Naive thymus-derived CD4-positive, alpha-beta T cell (primary cell): ENCODE results near the gene ZNF408. TPM values are rescaled to one million over a fixed set of nuclear protein-coding genes. Genes with fewer than 3 reads are reported as not detected.
A peak's percentile ranks its signal among the peaks of the same experiment; 100 is the strongest.

Experiments used
- ATAC-seq: fragments of 150-1000 bp; cut with Tn5 transposase; 2 replicates; pipeline ENCODE4 v1.10.0; 2021; ENCODE audit warnings: mild to moderate bottlenecking, moderate library complexity
- CTCF ChIA-PET: fragments of 350-600 bp; sonication (Branson Sonifier 250); formaldehyde crosslinking; loops from one replicate; lab custom pipeline; 2021; ENCODE audit warnings: antibody characterized with exemption; lab: Charles Lee
- POLR2A ChIA-PET: fragments of 350-600 bp; sonication (Branson Sonifier 250); formaldehyde crosslinking; loops from one replicate; lab custom pipeline; 2021; ENCODE audit warnings: antibody characterized with exemption, inconsistent platforms; lab: Charles Lee
- DNase-seq, 9 donors: peaks; one replicate each; pipeline versions ENCODE4 v3.0.0 to v3.0.0-alpha.2; 2020 to 2022; ENCODE audit warnings: mixed read lengths in 1 of 9
- H3K27ac ChIP-seq: one replicate; pipeline ENCODE4 v1.7.0; 2013; ENCODE audit warnings: mild to moderate bottlenecking, low read depth, low read length, moderate library complexity
- H3K27me3 ChIP-seq, 2 donors: one replicate each; pipeline ENCODE4 v1.7.0; 2013; ENCODE audit warnings: low read length in 2 of 2, mild to moderate bottlenecking in 2 of 2, moderate library complexity in 2 of 2; ENCODE audit not compliant: control insufficient read depth in 2 of 2, insufficient read depth in 2 of 2
- H3K36me3 ChIP-seq, 3 experiments: 1 replicate in 2 of 3; 2 replicates in 1 of 3; pipeline ENCODE4 v1.7.0; 2013; ENCODE audit warnings: low read length in 3 of 3, mild to moderate bottlenecking in 3 of 3, moderate library complexity in 1 of 3; ENCODE audit not compliant: insufficient read depth in 3 of 3, control insufficient read depth in 2 of 3
- H3K4me1 ChIP-seq, 2 donors: one replicate each; pipeline ENCODE4 v1.7.0; 2013; ENCODE audit warnings: low read length in 2 of 2, mild to moderate bottlenecking in 2 of 2, moderate library complexity in 1 of 2; ENCODE audit not compliant: control insufficient read depth in 2 of 2, insufficient read depth in 2 of 2
- H3K4me3 ChIP-seq: 2 replicates; pipeline ENCODE4 v1.7.0; 2013; ENCODE audit warnings: mild to moderate bottlenecking, low read length
- H3K9me3 ChIP-seq, 3 experiments: 1 replicate in 2 of 3; 2 replicates in 1 of 3; pipeline ENCODE4 v1.7.0; 2013; ENCODE audit warnings: low read length in 3 of 3; ENCODE audit not compliant: control insufficient read depth in 2 of 3
- H3K27ac Mint-ChIP-seq, 9 donors: one replicate each; pipeline ENCODE4 v1.8.0; 2020 to 2022; ENCODE audit warnings: mixed read lengths in 9 of 9, mild to moderate bottlenecking in 8 of 9, moderate library complexity in 5 of 9, inconsistent platforms in 2 of 9
- H3K27me3 Mint-ChIP-seq, 5 donors: one replicate each; pipeline ENCODE4 v1.8.0; 2021 to 2022; ENCODE audit warnings: mixed read lengths in 5 of 5, mild to moderate bottlenecking in 1 of 5
- H3K36me3 Mint-ChIP-seq, 5 donors: one replicate each; pipeline ENCODE4 v1.8.0; 2020 to 2022; ENCODE audit warnings: mixed read lengths in 5 of 5, mild to moderate bottlenecking in 3 of 5, inconsistent platforms in 1 of 5
- H3K4me1 Mint-ChIP-seq, 7 donors: one replicate each; pipeline ENCODE4 v1.8.0; 2020 to 2022; ENCODE audit warnings: mixed read lengths in 7 of 7, mild to moderate bottlenecking in 3 of 7, inconsistent platforms in 1 of 7
- H3K4me3 Mint-ChIP-seq, 10 donors: one replicate each; pipeline ENCODE4 v1.8.0; 2020 to 2022; ENCODE audit warnings: mild to moderate bottlenecking in 10 of 10, mixed read lengths in 10 of 10, moderate library complexity in 6 of 10, inconsistent platforms in 2 of 10
- H3K9me3 Mint-ChIP-seq, 11 donors: one replicate each; pipeline ENCODE4 v1.8.0; 2020 to 2022; ENCODE audit warnings: mixed read lengths in 11 of 11, mild to moderate bottlenecking in 4 of 11, inconsistent platforms in 1 of 11, moderate library complexity in 1 of 11
- intact Hi-C, 2 donors: fragments of 100-400 bp; cut with micrococcal nuclease; formaldehyde crosslinking; loops; one replicate each; pipeline ENCODE4 v1.15.1; 2023
- polyA plus RNA-seq, 2 donors: library from polyadenylated mRNA; unstranded; fragments of 300-500 nt; fragmentation: Illumina TruSeq; gene quantifications; one replicate each; pipeline ENCODE4 v1.2.3, GENCODE V29; 2021
- total RNA-seq, 6 experiments: library from RNA in 5 of 6; stranded (reverse) in 5 of 6; gene quantifications; 1 replicate in 5 of 6; 2 replicates in 1 of 6; pipeline ENCODE4 v1.2.3 and lab custom pipeline; 2021 to 2026

ZNF408 gene
- total and polyA plus RNA-seq, 7 experiments from 2014 or later = 7.0 to 20.0 (median 14.1) TPM

DNA sequence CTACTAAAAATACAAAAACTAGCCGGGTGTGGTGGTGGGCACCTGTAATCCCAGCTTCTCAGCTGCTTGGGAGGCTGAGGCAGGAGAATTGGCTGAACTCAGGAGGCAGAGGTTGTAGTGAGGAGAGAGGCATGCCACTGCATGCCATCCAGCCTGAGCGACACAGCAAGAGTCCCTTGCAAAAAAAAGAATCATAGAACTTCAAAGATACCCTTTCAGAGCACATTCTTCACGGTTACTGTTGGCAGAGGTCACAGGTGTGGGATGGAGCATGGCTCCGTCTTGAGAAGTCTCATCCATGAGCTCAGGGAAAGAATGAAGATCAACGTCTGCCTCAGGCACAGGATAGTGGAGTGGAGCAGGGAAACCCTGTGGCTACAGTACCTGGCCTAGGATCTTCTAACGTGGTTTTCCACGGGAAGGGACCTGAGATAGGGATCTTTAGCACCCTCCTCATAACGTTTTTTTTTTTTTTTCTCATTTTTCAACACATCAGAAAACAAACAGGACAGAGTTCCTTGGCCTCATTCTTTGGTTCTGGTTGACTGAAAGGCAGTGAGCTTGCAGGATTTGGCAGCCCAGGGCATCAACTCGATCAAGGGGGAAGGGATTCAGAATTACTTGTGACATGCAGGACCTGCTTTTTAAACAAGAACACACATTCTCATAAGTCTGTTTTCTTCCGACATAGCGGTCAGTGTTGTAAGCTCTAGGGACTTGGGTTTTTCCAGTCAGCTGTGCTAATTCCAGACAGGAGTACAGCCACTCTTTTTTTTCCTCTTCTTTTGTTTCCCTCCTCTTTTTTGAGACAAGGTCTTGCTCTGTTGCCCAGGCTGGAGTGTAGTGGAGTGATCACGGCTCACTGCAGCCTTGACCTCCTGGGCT, 41.0 kb downstream of the ZNF408 start:
- Histone ChIP-seq H3K36me3 (peaks cover 0 to 51% (median 3%) of the 10 kb centered on the region in 3 experiments), H3K27ac (no peak overlapping the region), H3K4me3 (no peak overlapping the region), H3K4me1 (no peaks in the 10 kb centered on the region), H3K9me3 (no peaks in the 10 kb centered on the region), H3K27me3 (no peaks in the 10 kb centered on the region)
- Mint-ChIP-seq H3K4me3 (peak overlapping the region in 1 of 10 donors; percentile 14), H3K36me3 (peaks cover 13 to 36% (median 19%) of the 10 kb centered on the region in 5 donors), H3K27me3 (no peaks in the 10 kb centered on the region), H3K27ac (peak overlapping the region in 4 of 9 donors; percentile 9 to 57 (median 32)), H3K9me3 (peaks cover 0 to 2% (median 0%) of the 10 kb centered on the region in 11 donors), H3K4me1 (no peaks in the 10 kb centered on the region)
- ATAC-seq (no peak), DNase-seq (no peak)
- intact Hi-C loops = no loop called here
- CTCF ChIA-PET = no interaction called here
- POLR2A ChIA-PET = no interaction called here

DNA sequence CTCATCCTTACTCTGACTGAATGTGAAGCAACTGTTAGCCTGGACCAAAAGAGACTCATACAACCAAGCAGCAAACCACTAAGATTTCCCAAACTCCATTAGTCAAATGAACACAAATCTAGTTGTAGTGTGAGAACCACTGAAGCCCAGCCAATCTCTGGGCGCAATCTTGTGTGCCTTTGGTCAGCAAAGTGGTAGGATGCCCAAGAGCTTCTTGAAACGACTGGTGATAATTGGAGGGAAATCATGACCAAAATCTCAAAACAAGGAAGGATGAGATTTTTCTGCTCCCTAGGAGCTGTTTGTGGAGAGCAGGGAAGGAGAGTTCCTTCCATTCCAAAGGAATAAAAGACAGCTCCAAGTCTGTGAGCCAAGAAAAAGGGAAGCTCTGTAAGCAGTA, 42.2 kb downstream of the ZNF408 start:
- Mint-ChIP-seq H3K4me3 (no peak overlapping the region), H3K36me3 (peaks cover 13 to 41% (median 22%) of the 10 kb centered on the region in 5 donors), H3K27me3 (no peaks in the 10 kb centered on the region), H3K27ac (peak overlapping the region in 1 of 9 donors; percentile 23), H3K9me3 (peaks cover 0 to 2% (median 0%) of the 10 kb centered on the region in 11 donors), H3K4me1 (no peaks in the 10 kb centered on the region)
- Histone ChIP-seq H3K36me3 (peaks cover 0 to 63% (median 8%) of the 10 kb centered on the region in 3 experiments), H3K9me3 (no peaks in the 10 kb centered on the region), H3K27ac (no peak overlapping the region), H3K27me3 (no peaks in the 10 kb centered on the region), H3K4me3 (no peak overlapping the region), H3K4me1 (no peaks in the 10 kb centered on the region)
- ATAC-seq (no peak), DNase-seq (no peak)
- POLR2A ChIA-PET = no interaction called here
- intact Hi-C loops = no loop called here
- CTCF ChIA-PET = no interaction called here

DNA sequence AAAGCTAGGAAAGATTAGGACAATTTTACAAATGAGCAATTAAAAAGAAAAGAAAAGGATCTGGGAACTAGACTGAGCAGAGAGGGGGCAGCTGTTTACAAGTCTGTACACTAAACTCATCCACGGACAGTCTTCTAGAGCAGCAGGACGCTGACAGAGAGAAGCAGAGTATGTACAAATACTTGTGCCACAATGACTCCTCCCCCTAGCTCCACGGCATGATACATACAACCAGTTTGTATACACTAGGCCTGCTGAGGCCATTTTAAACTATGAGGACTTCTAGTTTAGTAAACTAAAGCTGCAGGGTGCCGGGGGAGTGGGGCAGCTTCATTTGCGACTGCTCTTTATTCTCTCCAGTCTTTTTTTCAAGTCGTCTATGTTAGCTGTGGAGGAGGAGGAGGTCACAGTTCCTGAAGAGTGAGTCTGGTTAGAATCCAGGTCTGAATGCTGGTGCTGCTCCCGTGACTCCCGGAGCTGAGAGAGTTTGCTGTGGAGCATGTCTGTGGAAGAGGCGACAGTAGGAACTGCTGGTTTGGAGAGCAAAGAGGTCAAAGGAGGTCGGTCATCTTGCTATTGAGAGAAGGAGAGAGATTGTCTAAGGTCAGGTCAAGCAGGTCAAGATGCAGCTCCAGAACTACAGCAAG, 43.0 kb downstream of the ZNF408 start:
- DNase-seq = no peak
- ChIA-PET CTCF (no interaction called here), POLR2A (no interaction called here)
- intact Hi-C loops = no loop called here
- Mint-ChIP-seq H3K9me3 (peaks cover 0 to 2% (median 0%) of the 10 kb centered on the region in 11 donors), H3K27ac (peak overlapping the region in 2 of 9 donors; percentile 38 to 72), H3K4me1 (no peaks in the 10 kb centered on the region), H3K4me3 (no peak overlapping the region), H3K27me3 (no peaks in the 10 kb centered on the region), H3K36me3 (peaks cover 13 to 45% (median 25%) of the 10 kb centered on the region in 5 donors)
- Histone ChIP-seq H3K27me3 (no peaks in the 10 kb centered on the region), H3K4me1 (no peaks in the 10 kb centered on the region), H3K9me3 (no peaks in the 10 kb centered on the region), H3K27ac (no peak overlapping the region), H3K4me3 (no peak overlapping the region), H3K36me3 (peaks cover 0 to 67% (median 8%) of the 10 kb centered on the region in 3 experiments)
- no peak for ATAC-seq

DNA sequence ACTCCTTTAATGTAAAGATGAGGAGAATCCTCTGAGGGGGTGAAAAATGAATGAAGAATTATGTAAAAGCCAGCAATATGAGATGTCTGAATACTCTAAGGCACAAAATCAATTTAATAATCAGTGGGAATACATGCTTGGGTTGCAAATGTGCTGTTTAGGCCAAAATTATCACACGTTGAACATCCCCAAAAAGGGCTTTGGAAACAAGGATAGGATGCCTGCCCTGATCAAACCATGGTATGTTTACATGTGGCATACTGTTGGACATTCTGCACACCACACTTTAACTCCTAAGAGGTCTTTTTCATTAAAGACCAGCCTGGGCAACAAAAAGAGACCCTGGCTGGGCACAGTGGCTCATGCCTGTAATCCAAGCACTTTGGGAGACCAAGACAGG, 44.5 kb downstream of the ZNF408 start:
- DNase-seq (no peak), ATAC-seq (no peak)
- no peak overlapping the region for H3K27ac Mint-ChIP-seq
- no peaks in the 10 kb centered on the region for H3K27me3 Mint-ChIP-seq
- Histone ChIP-seq H3K9me3 (no peaks in the 10 kb centered on the region), H3K27ac (no peak overlapping the region), H3K27me3 (no peaks in the 10 kb centered on the region), H3K4me1 (no peaks in the 10 kb centered on the region), H3K36me3 (peaks cover 0 to 81% (median 9%) of the 10 kb centered on the region in 3 experiments), H3K4me3 (no peak overlapping the region)
- no peaks in the 10 kb centered on the region for H3K9me3 Mint-ChIP-seq
- no peaks in the 10 kb centered on the region for H3K4me1 Mint-ChIP-seq
- POLR2A ChIA-PET = no interaction called here
- H3K4me3 Mint-ChIP-seq = no peak overlapping the region
- CTCF ChIA-PET = no interaction called here
- intact Hi-C loops = no loop called here
- peaks cover 18 to 53% (median 33%) of the 10 kb centered on the region in 5 donors for H3K36me3 Mint-ChIP-seq

DNA sequence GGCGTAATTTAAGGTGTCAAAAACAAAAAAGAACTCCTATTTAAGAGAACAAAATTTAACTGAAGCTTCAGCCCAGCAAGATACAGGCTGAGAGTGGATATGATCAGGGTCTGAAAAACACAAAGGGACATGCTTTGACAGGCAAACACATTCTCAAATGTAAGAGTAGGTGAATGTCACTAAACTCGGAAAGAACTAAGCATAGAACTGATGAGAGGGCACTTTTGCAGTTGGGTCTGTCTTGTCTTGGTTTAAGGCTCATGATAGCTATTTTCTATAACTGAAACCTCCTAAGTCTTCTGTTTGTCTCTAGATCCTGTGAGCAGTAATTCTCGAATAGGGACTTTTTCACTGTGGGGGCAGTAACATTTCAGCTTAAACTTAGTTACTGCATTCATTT, 45.2 kb downstream of the ZNF408 start:
- Histone ChIP-seq H3K27me3 (no peaks in the 10 kb centered on the region), H3K4me3 (no peak overlapping the region), H3K36me3 (peaks cover 0 to 88% (median 16%) of the 10 kb centered on the region in 3 experiments), H3K27ac (no peak overlapping the region), H3K9me3 (no peaks in the 10 kb centered on the region), H3K4me1 (no peaks in the 10 kb centered on the region)
- Mint-ChIP-seq H3K36me3 (peaks cover 18 to 60% (median 39%) of the 10 kb centered on the region in 5 donors), H3K27me3 (no peaks in the 10 kb centered on the region), H3K9me3 (no peaks in the 10 kb centered on the region), H3K27ac (peak overlapping the region in 1 of 9 donors; percentile 8), H3K4me1 (no peaks in the 10 kb centered on the region), H3K4me3 (no peak overlapping the region)
- ChIA-PET POLR2A (no interaction called here), CTCF (no interaction called here)
- ATAC-seq (no peak), DNase-seq (no peak)
- intact Hi-C loops = no loop called here

DNA sequence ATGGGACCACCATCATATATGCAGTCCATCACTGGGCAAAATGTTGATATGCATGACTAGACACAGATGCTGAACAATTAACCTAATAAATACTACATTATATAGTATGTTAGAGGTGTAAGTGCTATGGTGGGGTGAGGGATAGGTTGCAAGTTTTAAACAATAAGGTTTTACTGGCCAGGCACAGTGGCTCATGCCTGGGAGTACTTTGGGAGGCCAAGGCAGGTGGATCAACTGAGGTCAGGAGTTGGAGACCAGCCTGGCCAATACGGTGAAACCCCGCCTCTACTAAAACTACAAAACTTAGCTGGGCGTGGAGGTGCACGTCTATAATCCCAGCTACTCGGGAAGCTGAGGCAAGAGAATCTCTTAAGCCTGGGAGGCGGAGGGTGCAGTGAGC, 46.3 kb downstream of the ZNF408 start:
- CTCF ChIA-PET = interaction anchor here (0.6 kb wide), 1 partner anchor 259 kb away, joined by 7 read pairs; no protein-coding TSS in a partner anchor

More for the DNA sequence above, 46.3 kb downstream of the ZNF408 start:
- DNase-seq (no peak), ATAC-seq (no peak)
- Histone ChIP-seq H3K36me3 (peaks cover 0 to 90% (median 21%) of the 10 kb centered on the region in 3 experiments), H3K27me3 (no peaks in the 10 kb centered on the region), H3K27ac (no peak overlapping the region), H3K9me3 (no peaks in the 10 kb centered on the region), H3K4me3 (no peak overlapping the region), H3K4me1 (no peaks in the 10 kb centered on the region)
- Mint-ChIP-seq H3K9me3 (no peaks in the 10 kb centered on the region), H3K27ac (peak overlapping the region in 3 of 9 donors; percentile 4 to 70 (median 61)), H3K4me1 (no peaks in the 10 kb centered on the region), H3K4me3 (no peak overlapping the region), H3K27me3 (no peaks in the 10 kb centered on the region), H3K36me3 (peaks cover 21 to 58% (median 41%) of the 10 kb centered on the region in 5 donors)
- intact Hi-C loops = no loop called here
- POLR2A ChIA-PET = no interaction called here
